Right forelimb (tissue), 1 donor: ENCODE results near the gene HOXB9.

ENCODE experiments used
- DNase-seq: peaks from one replicate; pipeline ENCODE4 v3.0.0-alpha.2; 2018

Gene HOXB9

GRCh38 chr17:48624118-48624517, 2.0 kb downstream of the HOXB9 start:
- no peak for DNase-seq

DNA sequence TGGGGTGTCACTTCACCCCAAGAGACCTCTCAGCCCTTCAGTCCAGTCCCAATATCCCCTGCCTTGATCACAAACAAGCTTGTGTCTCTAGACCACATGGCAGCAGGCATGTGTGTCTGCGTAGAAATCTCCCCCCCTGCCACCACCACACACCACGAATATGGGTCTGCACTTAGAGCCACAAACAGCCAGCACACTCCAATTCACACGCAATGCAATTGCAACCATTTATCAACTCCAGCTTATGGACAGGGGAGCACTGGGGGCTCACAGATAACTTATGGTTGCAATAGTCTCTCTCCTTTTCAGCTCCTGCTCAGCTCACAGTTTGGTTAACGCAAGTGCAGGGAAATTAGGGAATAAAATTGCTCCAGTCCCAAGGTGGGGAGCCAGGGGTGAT, 2.6 kb downstream of the HOXB9 start:
- DNase-seq = no peak

GRCh38 chr17:48622857-48623256, 3.3 kb downstream of the HOXB9 start:
- DNase-seq = no peak

DNA sequence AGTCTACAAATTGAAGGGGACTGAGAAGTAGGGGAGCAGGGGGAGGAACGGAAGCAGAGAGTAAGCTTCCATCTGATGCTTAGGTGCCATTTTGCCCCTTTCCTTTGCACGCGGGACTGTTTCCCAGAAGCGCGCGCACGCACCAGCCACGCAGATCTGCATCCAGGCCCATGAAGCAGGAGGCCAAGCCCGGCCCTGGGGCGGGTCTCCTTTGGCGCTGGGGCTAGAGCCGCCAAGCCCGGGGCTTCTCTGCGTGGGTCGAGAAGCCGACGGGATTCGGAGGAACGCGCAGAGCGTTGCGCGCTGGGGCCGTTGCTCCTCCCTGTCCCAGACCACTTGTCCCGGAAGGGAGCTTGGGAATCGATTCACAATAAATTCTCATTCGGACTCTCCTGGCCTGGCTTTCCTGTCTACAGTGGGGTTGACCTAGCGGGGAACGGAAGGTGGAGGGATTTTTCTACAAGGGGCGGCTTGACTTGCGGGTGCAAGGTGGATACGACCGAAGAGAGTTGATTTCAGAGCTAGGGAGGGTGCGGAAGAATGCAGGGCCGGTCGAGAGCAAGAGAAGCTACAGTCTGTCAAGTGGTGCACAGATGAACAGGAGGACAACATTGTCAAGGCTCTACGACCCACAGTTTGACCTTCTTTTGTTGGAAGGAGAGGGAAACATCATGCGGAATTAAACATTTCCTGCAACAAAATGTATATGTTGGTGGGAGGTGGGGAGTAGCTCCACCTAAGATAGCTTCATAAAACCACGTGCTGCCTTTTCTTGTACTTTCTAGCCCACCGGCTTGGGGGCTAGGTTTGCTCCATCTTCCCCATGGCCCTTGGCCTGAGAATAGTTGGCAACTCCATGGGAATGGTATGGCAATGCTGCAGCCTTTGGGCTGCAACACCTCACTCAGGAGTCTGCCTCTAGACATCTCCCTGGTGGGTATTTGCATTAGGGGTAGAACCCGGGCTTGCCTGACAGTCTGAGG, 4.5 kb downstream of the HOXB9 start:
- DNase-seq = no peak

- DNase-seq = no peak
Measured at GRCh38 chr17:48620461-48621139, 5.6 kb downstream of the HOXB9 start.

GRCh38 chr17:48619826-48620449, 6.2 kb downstream of the HOXB9 start:
- no peak for DNase-seq

DNA sequence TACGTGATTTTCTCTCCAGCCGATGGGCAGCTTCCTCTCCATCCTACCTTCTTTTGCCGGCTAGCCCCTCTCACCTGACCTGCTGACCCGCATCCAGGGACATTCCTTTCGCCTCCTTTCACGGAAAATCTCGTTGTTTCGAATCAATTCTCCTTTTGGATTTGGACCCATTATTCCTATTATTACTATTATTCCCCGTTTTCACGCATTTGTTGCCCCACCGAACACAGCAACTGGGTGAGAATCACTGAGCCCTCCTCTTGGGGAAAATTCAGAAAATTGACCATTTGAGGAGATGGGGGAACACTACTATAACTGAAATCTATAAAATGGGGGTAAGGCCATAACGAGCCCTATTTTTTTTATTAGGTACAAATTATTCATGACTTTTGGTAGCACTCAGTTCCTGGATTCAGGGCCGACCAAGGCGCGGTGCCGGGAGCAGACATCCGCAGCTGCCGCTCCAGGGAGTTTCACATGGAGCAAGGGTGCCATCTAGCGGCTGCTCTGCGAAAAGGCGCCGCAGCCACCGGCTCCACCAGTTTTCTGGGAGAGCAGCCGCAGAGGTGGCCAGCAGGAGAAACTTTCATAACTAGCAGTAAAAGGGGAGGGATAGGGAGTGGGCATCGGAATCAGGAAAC, 7.8 kb downstream of the HOXB9 start:
- DNase-seq = peak; percentile 92

- no peak for DNase-seq
Measured at GRCh38 chr17:48617471-48618255, 8.5 kb downstream of the HOXB9 start.

- no peak for DNase-seq
Measured at GRCh38 chr17:48616717-48617470, 9.3 kb downstream of the HOXB9 start.

GRCh38 chr17:48615963-48616716, 10.0 kb downstream of the HOXB9 start:
- DNase-seq = no peak

DNA sequence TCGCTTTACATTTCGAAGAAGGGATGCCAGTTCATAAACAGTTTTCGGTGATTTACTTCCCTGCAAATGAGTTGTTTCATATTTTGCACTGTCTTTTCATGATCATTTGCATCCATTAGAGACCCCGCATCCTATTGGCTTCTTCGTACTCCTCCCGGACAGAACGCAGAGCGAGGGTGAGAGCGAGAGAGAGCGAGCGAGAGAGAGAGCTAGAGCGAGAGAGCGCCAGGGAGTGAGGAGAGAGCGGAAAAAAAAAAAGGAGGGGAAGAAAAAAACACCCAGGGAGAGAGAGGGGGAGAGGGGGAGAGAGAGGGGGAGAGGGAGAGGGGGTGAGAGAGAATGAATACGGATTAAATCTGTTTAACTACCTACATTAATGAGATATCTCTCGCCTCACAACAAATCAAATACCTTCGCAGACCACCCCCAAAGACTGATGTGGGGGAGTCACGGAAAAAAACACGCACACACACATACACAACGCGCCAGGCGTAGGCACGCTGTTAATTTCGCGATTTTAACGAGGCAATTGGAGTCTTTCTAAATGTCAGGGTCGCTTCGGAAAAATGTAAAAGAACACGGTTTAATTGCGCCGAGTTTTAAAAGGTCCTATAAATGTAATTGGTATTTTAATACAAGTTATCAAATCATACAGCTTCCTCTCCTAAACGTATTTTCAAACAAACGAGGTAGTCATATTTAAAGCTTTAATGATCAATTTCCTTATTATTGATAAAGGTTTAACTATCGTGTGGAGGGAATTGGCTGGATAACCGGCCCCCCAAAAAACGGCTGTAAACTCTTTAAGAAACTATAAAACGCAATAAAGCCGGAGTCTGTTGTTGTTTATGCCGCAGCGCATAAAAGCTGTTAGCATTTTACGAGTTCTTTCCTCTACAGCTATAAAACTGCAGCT, 10.9 kb downstream of the HOXB9 start, which contains the start of gene HOXB8:
Gene HOXB8 (minus strand): TSS at position 246 of the 916 bp plus-strand sequence. CDS start 588 bp downstream, outside the sequence.
- DNase-seq = no peak

DNA sequence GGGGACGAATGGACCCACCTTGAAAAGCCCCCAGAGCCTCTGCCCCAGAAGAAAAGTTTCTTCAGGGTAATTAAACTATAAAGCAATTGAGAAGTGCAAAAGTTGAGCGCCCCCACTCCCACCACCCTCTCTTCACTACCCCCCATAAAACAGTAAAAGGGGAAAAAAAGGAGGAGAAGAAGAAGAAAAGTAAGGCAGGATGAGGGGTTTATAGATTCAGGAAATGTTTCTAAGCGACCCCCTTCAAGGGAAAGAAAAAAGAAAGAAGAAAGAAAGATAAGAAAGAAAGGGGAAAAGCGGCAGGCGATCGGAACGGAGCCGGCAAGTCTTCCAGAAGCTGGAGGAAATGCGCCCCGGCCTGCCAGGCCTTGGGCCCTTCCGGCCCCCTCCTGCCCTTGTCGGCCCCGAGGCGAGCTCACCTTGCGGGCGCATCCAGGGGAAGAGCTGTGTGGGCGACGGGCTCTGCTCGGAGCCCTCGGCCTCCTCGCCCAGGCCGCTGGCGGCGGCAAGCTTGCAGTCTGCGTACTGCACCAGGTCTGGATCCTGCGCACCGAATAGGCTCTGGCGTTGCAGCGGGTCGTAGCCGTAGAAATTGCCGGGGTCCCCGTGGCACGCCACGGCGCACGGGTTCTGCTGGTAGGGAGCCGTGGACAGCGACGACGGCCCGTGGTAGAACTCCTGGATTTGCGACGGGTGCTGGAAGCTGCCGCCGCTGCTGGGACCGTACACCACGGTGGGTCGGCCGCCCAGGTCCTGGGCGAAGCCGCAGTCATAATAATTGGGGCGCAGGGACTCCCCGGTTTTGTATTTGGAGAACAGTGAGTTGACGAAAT, 12.1 kb downstream of the HOXB9 start:
- DNase-seq = no peak

- no peak for DNase-seq
Measured at GRCh38 chr17:48612854-48613691, 13.1 kb downstream of the HOXB9 start.

- no peak for DNase-seq
Measured at GRCh38 chr17:48612456-48612853, 13.7 kb downstream of the HOXB9 start.

- DNase-seq = no peak
Measured at GRCh38 chr17:48611681-48612455, 14.3 kb downstream of the HOXB9 start.

GRCh38 chr17:48611213-48611612, 14.9 kb downstream of the HOXB9 start:
- no peak for DNase-seq
